Suprapubic skin (tissue), 4 donors: ENCODE data around the gene NPHP1. TPM values are rescaled to one million over a fixed set of nuclear protein-coding genes. Genes with fewer than 3 reads are reported as not detected.
"Not testable (repeated sequence)": the region's sequence is repeated elsewhere in the genome, so short reads cannot be mapped to it uniquely, and the experiment has no call there.

Experiments used
- DNase-seq, 2 donors: peaks; one replicate each; pipeline ENCODE4 v3.0.0-alpha.2; 2019; ENCODE audit warnings: low spot score in 2 of 2
- H3K27ac ChIP-seq: fragments of 200-600 bp; sonication (generic); one replicate; pipeline ENCODE4 v1.5.1; 2019
- H3K27me3 ChIP-seq: fragments of 200-600 bp; sonication (generic); one replicate; pipeline ENCODE4 v1.5.1; 2019
- H3K36me3 ChIP-seq: fragments of 200-600 bp; sonication (generic); one replicate; pipeline ENCODE4 v1.5.1; 2019
- H3K4me1 ChIP-seq: fragments of 200-600 bp; sonication (generic); one replicate; pipeline ENCODE4 v1.5.1; 2019
- H3K4me3 ChIP-seq: fragments of 200-600 bp; sonication (generic); one replicate; pipeline ENCODE4 v1.5.1; 2019; ENCODE audit warnings: mild to moderate bottlenecking
- H3K9me3 ChIP-seq: fragments of 200-600 bp; sonication (generic); one replicate; pipeline ENCODE4 v1.5.1; 2019
- EP300 ChIP-seq: sonication (generic); formaldehyde crosslinking; IDR thresholded peaks from one replicate; pipeline ENCODE4 v1.6.1; 2017; ENCODE audit warnings: antibody characterized with exemption
- POLR2A ChIP-seq, 2 donors: fragments of 450-650 bp; IDR thresholded peaks; one replicate each; pipeline ENCODE4 v1.6.1; 2017; ENCODE audit warnings: antibody characterized with exemption in 2 of 2, mild to moderate bottlenecking in 2 of 2, moderate library complexity in 2 of 2
- POLR2AphosphoS5 ChIP-seq, 3 donors: sonication (generic); formaldehyde crosslinking; IDR thresholded peaks; one replicate each; pipeline ENCODE4 v1.6.1; 2017; ENCODE audit warnings: antibody characterized with exemption in 3 of 3
- WGBS: methylation state at CpG from one replicate; pipeline ENCODE4 v1.1.5; 2018; 5-methylcytosine and 5-hydroxymethylcytosine counted together
- total RNA-seq, 4 donors: library from RNA; depleted of rRNA; stranded (reverse); fragments of >200 nt; gene quantifications; one replicate each; pipeline ENCODE4 v1.1.0, GENCODE V29; 2016
- TF ChIP-seq, protein P1 (sequence below), 2 donors: fragments of 200-600 bp in 1 of 2; fragments of 450-650 bp in 1 of 2; sonication (generic) in 1 of 2; IDR thresholded peaks; one replicate each; pipeline ENCODE4 v1.5.1; 2016 to 2019; ENCODE audit warnings: antibody characterized with exemption in 2 of 2, mild to moderate bottlenecking in 1 of 2, moderate library complexity in 1 of 2

NPHP1 gene
- total RNA-seq, 4 donors from 2014 or later: 1.9 to 6.5 (median 3.2) TPM

DNA sequence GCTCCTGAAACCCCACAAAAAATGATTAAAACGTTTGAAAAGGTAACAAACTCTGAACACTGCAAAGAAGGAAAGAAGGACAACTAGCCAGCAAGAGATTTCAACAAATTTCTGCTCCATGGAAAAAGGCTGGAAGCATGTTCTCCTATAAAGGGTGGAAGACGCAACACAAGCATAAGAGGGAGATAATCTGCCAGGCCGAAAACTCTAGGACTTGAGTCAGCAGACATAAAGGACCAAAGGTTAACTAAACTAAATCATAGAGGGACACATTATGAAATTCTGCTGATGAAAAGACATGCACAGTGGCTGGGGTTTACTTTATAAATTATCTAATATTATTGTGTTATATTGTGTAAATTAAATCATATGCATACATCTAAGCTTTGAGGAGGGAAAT lies 6.8 kb downstream of the NPHP1 start:
- Histone ChIP-seq H3K36me3 (no peaks in the 10 kb centered on the region), H3K27ac (no peak overlapping the region), H3K4me3 (no peak overlapping the region), H3K27me3 (no peaks in the 10 kb centered on the region), H3K9me3 (no peaks in the 10 kb centered on the region), H3K4me1 (no peaks in the 10 kb centered on the region)
- DNase-seq: no peak
- TF ChIP-seq EP300 (no peak), POLR2AphosphoS5 (IDR thresholded peaks at IDR 0.05) (no peak), POLR2A (IDR thresholded peaks at IDR 0.05) (no peak)
- TF ChIP-seq, protein P1, sequence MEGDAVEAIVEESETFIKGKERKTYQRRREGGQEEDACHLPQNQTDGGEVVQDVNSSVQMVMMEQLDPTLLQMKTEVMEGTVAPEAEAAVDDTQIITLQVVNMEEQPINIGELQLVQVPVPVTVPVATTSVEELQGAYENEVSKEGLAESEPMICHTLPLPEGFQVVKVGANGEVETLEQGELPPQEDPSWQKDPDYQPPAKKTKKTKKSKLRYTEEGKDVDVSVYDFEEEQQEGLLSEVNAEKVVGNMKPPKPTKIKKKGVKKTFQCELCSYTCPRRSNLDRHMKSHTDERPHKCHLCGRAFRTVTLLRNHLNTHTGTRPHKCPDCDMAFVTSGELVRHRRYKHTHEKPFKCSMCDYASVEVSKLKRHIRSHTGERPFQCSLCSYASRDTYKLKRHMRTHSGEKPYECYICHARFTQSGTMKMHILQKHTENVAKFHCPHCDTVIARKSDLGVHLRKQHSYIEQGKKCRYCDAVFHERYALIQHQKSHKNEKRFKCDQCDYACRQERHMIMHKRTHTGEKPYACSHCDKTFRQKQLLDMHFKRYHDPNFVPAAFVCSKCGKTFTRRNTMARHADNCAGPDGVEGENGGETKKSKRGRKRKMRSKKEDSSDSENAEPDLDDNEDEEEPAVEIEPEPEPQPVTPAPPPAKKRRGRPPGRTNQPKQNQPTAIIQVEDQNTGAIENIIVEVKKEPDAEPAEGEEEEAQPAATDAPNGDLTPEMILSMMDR (IDR thresholded peaks at IDR 0.05): no peak
- WGBS: 79% methylated on average over 3 of the region's 3 CpGs

DNA sequence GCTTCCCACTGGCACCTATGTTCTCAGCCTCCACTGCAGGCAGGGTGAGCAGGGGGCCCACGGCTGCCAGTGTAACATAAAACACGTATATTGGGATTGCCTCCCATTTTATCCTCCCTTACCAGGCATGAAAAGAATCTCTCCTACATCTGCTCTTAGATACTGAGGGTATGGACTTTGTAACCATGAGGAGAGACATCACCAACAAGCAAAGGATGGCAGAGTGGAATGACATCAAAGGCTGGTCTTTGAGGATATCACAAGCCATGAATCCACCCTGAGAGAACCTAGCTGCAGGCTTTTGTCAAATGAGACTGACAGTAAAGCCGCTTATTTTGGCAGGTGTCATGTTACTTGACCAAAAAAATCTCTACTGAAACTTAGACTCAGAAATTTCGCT lies 7.4 kb downstream of the NPHP1 start:
- TF ChIP-seq EP300 (no peak), POLR2A (IDR thresholded peaks at IDR 0.05) (no peak), POLR2AphosphoS5 (IDR thresholded peaks at IDR 0.05) (no peak)
- TF ChIP-seq, protein P1 (IDR thresholded peaks at IDR 0.05): no peak
- no peaks in the 10 kb centered on the region for H3K36me3 ChIP-seq
- 67% methylated on average over 4 of the region's 4 CpGs for WGBS
- H3K9me3 ChIP-seq: no peaks in the 10 kb centered on the region
- H3K27me3 ChIP-seq: no peaks in the 10 kb centered on the region
- no peak overlapping the region for H3K27ac ChIP-seq
- no peaks in the 10 kb centered on the region for H3K4me1 ChIP-seq
- H3K4me3 ChIP-seq: no peak overlapping the region
- no peak for DNase-seq

DNA sequence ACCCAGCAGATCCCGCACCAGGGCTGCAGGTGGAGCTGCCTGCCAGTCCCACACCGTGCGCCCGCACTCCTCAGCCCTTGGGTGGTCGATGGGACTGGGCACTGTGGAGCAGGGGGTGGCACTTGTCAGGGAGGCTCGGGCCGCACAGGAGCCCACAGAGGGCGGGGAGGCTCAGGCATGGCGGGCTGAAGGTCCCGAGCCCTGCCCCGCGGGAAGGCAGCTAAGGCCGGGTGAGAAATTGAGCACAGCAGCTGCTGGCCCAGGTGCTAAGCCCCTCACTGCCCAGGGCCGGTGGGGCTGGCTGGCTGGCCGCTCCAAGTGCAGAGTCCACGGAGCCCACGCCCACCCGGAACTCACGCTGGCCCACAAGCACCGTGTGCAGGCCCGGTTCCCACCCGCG lies 14.6 kb downstream of the NPHP1 start:
- not testable (repeated sequence) for H3K9me3 ChIP-seq, H3K4me1 ChIP-seq, H3K36me3 ChIP-seq, DNase-seq, H3K27me3 ChIP-seq, H3K27ac ChIP-seq, H3K4me3 ChIP-seq
- WGBS: 95% methylated on average over 10 of the region's 23 CpGs

GRCh38 chr2:110182449-110182848 lies 22.4 kb downstream of the NPHP1 start:
- H3K27ac ChIP-seq: no peak overlapping the region
- DNase-seq: no peak
- peaks cover 8% of the 10 kb centered on the region for H3K9me3 ChIP-seq
- peaks cover 2% of the 10 kb centered on the region for H3K4me1 ChIP-seq
- H3K36me3 ChIP-seq: no peaks in the 10 kb centered on the region
- no peaks in the 10 kb centered on the region for H3K27me3 ChIP-seq
- H3K4me3 ChIP-seq: no peak overlapping the region
- no peak for TF ChIP-seq POLR2A (IDR thresholded peaks at IDR 0.05)
- no peak for TF ChIP-seq POLR2AphosphoS5 (IDR thresholded peaks at IDR 0.05)
- TF ChIP-seq, protein P1 (IDR thresholded peaks at IDR 0.05): no peak
- TF ChIP-seq EP300: no peak
- WGBS: 94% methylated on average over 2 of the region's 2 CpGs

GRCh38 chr2:110180036-110180435 lies 24.8 kb downstream of the NPHP1 start:
- Histone ChIP-seq H3K4me3 (no peak overlapping the region), H3K9me3 (peaks cover 8% of the 10 kb centered on the region), H3K36me3 (no peaks in the 10 kb centered on the region), H3K27ac (no peak overlapping the region), H3K4me1 (peaks cover 2% of the 10 kb centered on the region), H3K27me3 (no peaks in the 10 kb centered on the region)
- TF ChIP-seq POLR2AphosphoS5 (IDR thresholded peaks at IDR 0.05) (no peak), EP300 (no peak)
- no peak for DNase-seq

DNA sequence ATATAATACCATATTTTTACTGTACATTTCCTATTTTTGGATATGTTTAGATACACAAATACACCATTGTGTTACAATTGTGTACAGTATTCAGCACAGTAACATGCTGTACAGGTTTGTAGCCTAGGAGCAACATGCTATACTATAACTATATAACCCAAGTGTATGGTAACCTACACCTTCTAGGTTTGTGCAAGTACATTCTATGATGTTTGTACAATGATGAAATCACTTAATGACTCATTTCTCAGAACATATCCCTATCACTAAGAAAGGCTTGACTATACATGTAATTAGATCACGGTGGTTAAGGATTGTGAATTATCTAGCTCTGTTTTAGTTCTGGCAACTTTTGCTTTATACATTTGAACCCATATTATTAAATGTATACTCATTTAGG lies 31.3 kb downstream of the NPHP1 start:
- H3K4me1 ChIP-seq: no peaks in the 10 kb centered on the region
- no peak overlapping the region for H3K4me3 ChIP-seq
- TF ChIP-seq POLR2AphosphoS5 (IDR thresholded peaks at IDR 0.05): no peak
- TF ChIP-seq, protein P1 (IDR thresholded peaks at IDR 0.05): no peak
- no peak for TF ChIP-seq EP300
- no peak for TF ChIP-seq POLR2A (IDR thresholded peaks at IDR 0.05)
- H3K9me3 ChIP-seq: no peaks in the 10 kb centered on the region
- no peaks in the 10 kb centered on the region for H3K36me3 ChIP-seq
- WGBS: 76% methylated on average over 1 of the region's 1 CpG
- H3K27me3 ChIP-seq: no peaks in the 10 kb centered on the region
- H3K27ac ChIP-seq: no peak overlapping the region
- DNase-seq: no peak
